Trophoblast cell (in vitro differentiated cells and primary cell): Measurements from ENCODE around the gene PFKL.
A peak's percentile ranks its signal among the peaks of the same experiment; 100 is the strongest.

Source experiments
- DNase-seq, 2 donors: peaks; one replicate each; pipeline ENCODE4 v3.0.0-alpha.2; 2016
- H2AFZ ChIP-seq: 2 replicates; pipeline ENCODE4 v1.6.1; 2013; ENCODE audit warnings: low read length, moderate library complexity, mild to moderate bottlenecking; ENCODE audit not compliant: insufficient read depth, poor library complexity
- H2AK5ac ChIP-seq: 2 replicates; pipeline ENCODE4 v1.6.1; 2013; ENCODE audit warnings: mild to moderate bottlenecking, low read length
- H2BK120ac ChIP-seq: 2 replicates; pipeline ENCODE4 v1.6.1; 2013; ENCODE audit warnings: low read length, mild to moderate bottlenecking, moderate library complexity; ENCODE audit not compliant: insufficient read depth, poor library complexity
- H2BK12ac ChIP-seq: 2 replicates; pipeline ENCODE4 v1.6.1; 2013; ENCODE audit warnings: mild to moderate bottlenecking, low read length, moderate library complexity
- H2BK5ac ChIP-seq: 2 replicates; pipeline ENCODE4 v1.6.1; 2013; ENCODE audit warnings: low read length, low read depth, moderate library complexity, mild to moderate bottlenecking; ENCODE audit not compliant: poor library complexity
- H3K14ac ChIP-seq: 2 replicates; pipeline ENCODE4 v1.6.1; 2013; ENCODE audit warnings: mild to moderate bottlenecking, low read length
- H3K18ac ChIP-seq: 2 replicates; pipeline ENCODE4 v1.6.1; 2013; ENCODE audit warnings: mild to moderate bottlenecking, low read length
- H3K23ac ChIP-seq: 2 replicates; pipeline ENCODE4 v1.6.1; 2013; ENCODE audit warnings: low read length
- H3K27ac ChIP-seq: 2 replicates; pipeline ENCODE4 v1.5.1; 2013; ENCODE audit warnings: low read depth, mild to moderate bottlenecking, inconsistent platforms, low read length, moderate library complexity
- H3K27me3 ChIP-seq: 2 replicates; pipeline ENCODE4 v1.6.1; 2013; ENCODE audit warnings: inconsistent platforms, mild to moderate bottlenecking, low read length, moderate library complexity; ENCODE audit not compliant: insufficient read depth
- H3K36me3 ChIP-seq, 2 experiments: 1 replicate in 1 of 2; 2 replicates in 1 of 2; pipeline ENCODE4 v1.6.1; 2013; ENCODE audit warnings: low read length in 2 of 2, mild to moderate bottlenecking in 2 of 2, moderate library complexity in 1 of 2; ENCODE audit not compliant: insufficient read depth in 2 of 2, control insufficient read depth in 1 of 2
- H3K4ac ChIP-seq: 2 replicates; pipeline ENCODE4 v1.6.1; 2013; ENCODE audit warnings: low read depth, mild to moderate bottlenecking, low read length, moderate library complexity
- H3K4me1 ChIP-seq, 2 experiments: 1 replicate in 1 of 2; 2 replicates in 1 of 2; pipeline ENCODE4 v1.6.1; 2013; ENCODE audit warnings: low read length in 2 of 2, mild to moderate bottlenecking in 2 of 2, moderate library complexity in 1 of 2; ENCODE audit not compliant: insufficient read depth in 2 of 2, control insufficient read depth in 1 of 2
- H3K4me2 ChIP-seq: 2 replicates; pipeline ENCODE4 v1.6.1; 2013; ENCODE audit warnings: inconsistent platforms, mild to moderate bottlenecking, low read length, moderate library complexity
- H3K4me3 ChIP-seq: 2 replicates; pipeline ENCODE4 v1.5.1; 2013; ENCODE audit warnings: mild to moderate bottlenecking, low read depth, low read length, inconsistent platforms
- H3K79me1 ChIP-seq: one replicate; pipeline ENCODE4 v1.6.1; 2013; ENCODE audit warnings: low read length
- H3K79me2 ChIP-seq: 2 replicates; pipeline ENCODE4 v1.6.1; 2013; ENCODE audit warnings: low read length, mild to moderate bottlenecking; ENCODE audit not compliant: control insufficient read depth, insufficient read depth, poor library complexity
- H3K9ac ChIP-seq: 2 replicates; pipeline ENCODE4 v1.6.1; 2013; ENCODE audit warnings: mild to moderate bottlenecking, low read length
- H3K9me3 ChIP-seq: 2 replicates; pipeline ENCODE4 v1.6.1; 2013; ENCODE audit warnings: low read depth, mild to moderate bottlenecking, control low read depth, inconsistent platforms, low read length; ENCODE audit not compliant: insufficient read depth
- H4K12ac ChIP-seq: 2 replicates; pipeline ENCODE4 v1.6.1; 2013; ENCODE audit warnings: low read depth, mild to moderate bottlenecking, low read length, moderate library complexity
- H4K8ac ChIP-seq: 2 replicates; pipeline ENCODE4 v1.6.1; 2013; ENCODE audit warnings: low read depth, mild to moderate bottlenecking, low read length, moderate library complexity
- H4K91ac ChIP-seq: one replicate; pipeline ENCODE4 v1.6.1; 2013; ENCODE audit warnings: low read depth, mild to moderate bottlenecking, low read length, moderate library complexity
- WGBS: extraction: QIAGEN DNeasy Blood & Tissue Kit; methylation state at CpG from one replicate; pipeline ENCODE4 v1.1.7; 2013; ENCODE audit warnings: missing lambda C conversion rate; ENCODE audit not compliant: insufficient read length, insufficient coverage; ENCODE audit errors: extremely low coverage; 5-methylcytosine and 5-hydroxymethylcytosine counted together

The PFKL gene

DNA sequence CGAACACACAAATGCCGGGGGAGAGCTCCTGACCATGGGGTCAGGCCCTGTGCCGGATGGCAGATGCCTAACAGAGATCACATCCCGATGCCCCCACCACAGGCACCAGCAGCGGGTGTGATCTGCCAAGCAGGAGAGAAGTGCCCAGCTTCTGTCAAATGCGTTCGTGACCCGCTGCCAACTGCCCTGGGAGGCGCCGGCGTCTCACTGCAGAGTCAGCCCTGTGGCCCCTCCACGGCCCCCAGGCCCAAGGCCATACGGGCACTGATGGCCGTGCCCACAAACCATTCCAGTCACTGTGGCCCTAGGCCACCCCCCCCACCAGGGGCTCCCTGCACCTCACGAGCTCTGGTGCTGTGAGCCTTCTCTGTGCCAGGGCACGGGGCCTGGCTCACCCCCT is 31.4 kb downstream of the PFKL start:
- Histone ChIP-seq H4K91ac (no peak overlapping the region), H3K9me3 (no peaks in the 10 kb centered on the region), H3K27ac (no peak overlapping the region), H3K14ac (no peak overlapping the region), H3K18ac (no peak overlapping the region), H3K36me3 (peaks cover 20 to 24% of the 10 kb centered on the region in 2 experiments), H3K4me1 (no peaks in the 10 kb centered on the region), H2BK12ac (no peak overlapping the region), H2BK120ac (no peak overlapping the region), H2AK5ac (no peak overlapping the region), H2BK5ac (no peak overlapping the region), H3K23ac (no peak overlapping the region), H3K79me1 (no peaks in the 10 kb centered on the region), H3K79me2 (no peaks in the 10 kb centered on the region), H3K27me3 (no peaks in the 10 kb centered on the region), H3K4ac (no peak overlapping the region), H2AFZ (no peak overlapping the region), H3K4me2 (no peak overlapping the region), H3K9ac (no peak overlapping the region), H3K4me3 (no peak overlapping the region), H4K12ac (no peak overlapping the region), H4K8ac (no peak overlapping the region)
- no CpG with 5 or more reads among the region's 16 CpGs for WGBS
- DNase-seq: no peak

- Histone ChIP-seq H3K79me2 (no peaks in the 10 kb centered on the region), H3K4me1 (no peaks in the 10 kb centered on the region), H3K36me3 (peaks cover 16 to 22% of the 10 kb centered on the region in 2 experiments), H3K4me3 (no peak overlapping the region), H3K4ac (no peak overlapping the region), H3K14ac (no peak overlapping the region), H3K9me3 (no peaks in the 10 kb centered on the region), H4K8ac (no peak overlapping the region), H3K23ac (no peak overlapping the region), H2BK12ac (no peak overlapping the region), H3K27ac (no peak overlapping the region), H2AK5ac (no peak overlapping the region), H2AFZ (no peak overlapping the region), H3K18ac (no peak overlapping the region), H2BK5ac (no peak overlapping the region), H4K12ac (no peak overlapping the region), H3K27me3 (no peaks in the 10 kb centered on the region), H3K79me1 (no peaks in the 10 kb centered on the region), H3K4me2 (no peak overlapping the region), H2BK120ac (no peak overlapping the region), H4K91ac (no peak overlapping the region), H3K9ac (no peak overlapping the region)
- WGBS: no CpG with 5 or more reads among the region's 20 CpGs
- DNase-seq: peak in 1 of 2 donors; percentile 13
Observed at GRCh38 chr21:44331650-44332307, 31.9 kb downstream of the PFKL start.

DNA sequence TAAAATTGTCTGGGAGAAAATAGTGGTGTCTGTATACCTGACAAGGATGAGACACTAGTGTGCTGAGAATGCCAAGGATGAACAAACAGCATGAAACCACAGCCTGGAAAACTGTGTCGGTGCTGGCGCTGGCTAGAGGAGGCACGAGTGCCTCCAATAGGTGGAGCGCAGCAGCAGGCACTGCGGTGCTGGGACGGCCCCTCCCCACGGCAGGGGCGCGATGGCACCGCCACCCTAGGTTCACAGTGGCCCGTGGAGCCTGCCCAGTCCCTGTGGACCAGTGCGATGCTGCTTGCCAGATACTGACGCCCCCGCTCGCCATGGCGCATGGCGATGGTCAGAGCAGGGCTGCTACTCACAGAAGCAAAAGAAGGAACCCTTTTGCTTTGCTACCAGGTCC is 32.5 kb downstream of the PFKL start:
- Histone ChIP-seq H3K36me3 (peaks cover 12 to 17% of the 10 kb centered on the region in 2 experiments), H4K91ac (no peak overlapping the region), H3K4me1 (no peaks in the 10 kb centered on the region), H2BK5ac (no peak overlapping the region), H3K9ac (no peak overlapping the region), H3K4me2 (no peak overlapping the region), H3K14ac (no peak overlapping the region), H2BK120ac (no peak overlapping the region), H3K27ac (no peak overlapping the region), H3K79me2 (no peaks in the 10 kb centered on the region), H3K4ac (no peak overlapping the region), H3K18ac (no peak overlapping the region), H2BK12ac (no peak overlapping the region), H4K8ac (no peak overlapping the region), H2AK5ac (no peak overlapping the region), H3K23ac (no peak overlapping the region), H3K4me3 (no peak overlapping the region), H3K27me3 (no peaks in the 10 kb centered on the region), H3K9me3 (no peaks in the 10 kb centered on the region), H4K12ac (no peak overlapping the region), H3K79me1 (no peaks in the 10 kb centered on the region), H2AFZ (no peak overlapping the region)
- DNase-seq: no peak
- WGBS: no CpG with 5 or more reads among the region's 17 CpGs

DNA sequence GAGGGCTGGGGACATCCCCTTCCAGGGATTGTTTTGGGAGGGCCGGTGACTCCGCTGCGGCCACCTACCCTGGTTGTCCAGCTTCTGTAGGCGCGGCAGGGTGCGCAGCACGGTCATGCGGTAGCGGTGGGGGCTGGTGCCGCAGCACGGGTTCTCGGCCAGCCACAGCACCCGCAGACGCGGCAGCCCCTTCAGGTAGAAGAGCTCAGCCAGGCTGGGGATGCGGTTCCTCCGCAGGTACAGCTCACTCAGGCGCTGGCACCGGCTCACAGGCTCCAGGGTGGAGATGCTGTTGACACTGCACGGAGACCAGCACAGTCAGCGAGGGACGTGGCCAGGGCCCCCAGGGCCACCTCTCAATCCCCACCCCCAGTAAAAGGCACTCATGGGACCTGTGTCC is 33.1 kb downstream of the PFKL start:
- Histone ChIP-seq H3K36me3 (peaks cover 8 to 11% of the 10 kb centered on the region in 2 experiments), H4K8ac (no peak overlapping the region), H3K4ac (no peak overlapping the region), H2BK120ac (no peak overlapping the region), H2AK5ac (no peak overlapping the region), H3K18ac (no peak overlapping the region), H4K12ac (no peak overlapping the region), H3K14ac (no peak overlapping the region), H3K23ac (no peak overlapping the region), H2BK5ac (no peak overlapping the region), H4K91ac (no peak overlapping the region), H3K9ac (no peak overlapping the region), H3K27me3 (no peaks in the 10 kb centered on the region), H3K27ac (no peak overlapping the region), H2AFZ (no peak overlapping the region), H3K79me1 (no peaks in the 10 kb centered on the region), H3K79me2 (no peaks in the 10 kb centered on the region), H2BK12ac (no peak overlapping the region), H3K4me2 (no peak overlapping the region), H3K4me1 (no peaks in the 10 kb centered on the region), H3K4me3 (no peak overlapping the region), H3K9me3 (no peaks in the 10 kb centered on the region)
- DNase-seq: no peak
- no CpG with 5 or more reads among the region's 22 CpGs for WGBS
